AG09319 (cell line): ENCODE data around the gene CTSA.
A peak's percentile ranks its signal among the peaks of the same experiment; 100 is the strongest.

Experiments
- DNase-seq: peaks from one replicate; pipeline ENCODE4 v3.0.0-alpha.2; 2010; ENCODE audit warnings: low read depth; ENCODE audit errors: extremely low read depth
- TF ChIP-seq, protein P1 (sequence below): IDR thresholded peaks from 2 replicates; pipeline ENCODE4 v1.5.1; 2011; ENCODE audit warnings: low read depth, mild to moderate bottlenecking, inconsistent platforms, low read length, moderate library complexity

The CTSA gene

DNA sequence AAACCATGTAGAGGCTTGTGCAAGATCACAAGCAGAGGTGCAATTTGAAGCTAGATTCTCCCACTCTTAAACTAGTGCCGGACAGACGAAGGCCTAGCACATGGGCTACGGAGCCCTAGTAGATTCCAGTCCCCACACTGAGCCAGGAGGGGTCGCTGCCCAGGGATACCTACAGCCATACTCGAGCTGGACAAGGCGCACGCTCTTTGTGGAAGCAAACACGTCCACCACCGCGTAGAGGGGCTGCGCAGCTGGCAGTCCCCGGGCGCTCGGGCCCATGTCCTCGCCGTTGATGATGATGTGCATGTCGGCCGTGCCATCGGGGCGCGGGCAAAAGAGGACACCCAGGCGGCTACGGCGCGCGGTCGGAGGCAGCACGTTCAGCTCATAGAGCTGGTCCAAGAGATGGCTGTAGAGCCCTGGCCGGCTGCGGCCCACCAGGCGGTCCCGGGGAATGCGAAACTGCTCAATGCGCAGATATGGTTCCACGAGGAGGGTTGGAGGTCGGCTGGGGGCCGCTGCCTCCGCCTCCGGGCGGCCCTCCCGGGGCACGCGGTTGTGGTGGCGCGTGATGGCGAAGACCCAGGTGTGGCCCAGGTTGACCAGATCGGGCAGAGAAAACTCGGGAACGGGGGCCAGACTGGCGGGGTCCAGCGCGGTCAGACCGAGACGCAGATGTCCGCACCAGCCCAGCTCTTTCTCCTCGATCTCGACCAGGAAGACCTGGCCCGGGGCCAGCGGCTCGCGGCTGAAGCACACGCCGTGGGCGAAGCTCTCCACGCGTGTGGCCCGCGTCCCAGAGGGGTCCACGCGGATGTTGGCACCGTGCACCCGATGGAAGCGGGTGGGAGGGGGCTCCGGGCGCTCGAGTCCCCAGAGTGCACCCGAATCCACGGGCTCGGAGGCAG is 804 bp upstream of the CTSA start:
- TF ChIP-seq, protein P1, sequence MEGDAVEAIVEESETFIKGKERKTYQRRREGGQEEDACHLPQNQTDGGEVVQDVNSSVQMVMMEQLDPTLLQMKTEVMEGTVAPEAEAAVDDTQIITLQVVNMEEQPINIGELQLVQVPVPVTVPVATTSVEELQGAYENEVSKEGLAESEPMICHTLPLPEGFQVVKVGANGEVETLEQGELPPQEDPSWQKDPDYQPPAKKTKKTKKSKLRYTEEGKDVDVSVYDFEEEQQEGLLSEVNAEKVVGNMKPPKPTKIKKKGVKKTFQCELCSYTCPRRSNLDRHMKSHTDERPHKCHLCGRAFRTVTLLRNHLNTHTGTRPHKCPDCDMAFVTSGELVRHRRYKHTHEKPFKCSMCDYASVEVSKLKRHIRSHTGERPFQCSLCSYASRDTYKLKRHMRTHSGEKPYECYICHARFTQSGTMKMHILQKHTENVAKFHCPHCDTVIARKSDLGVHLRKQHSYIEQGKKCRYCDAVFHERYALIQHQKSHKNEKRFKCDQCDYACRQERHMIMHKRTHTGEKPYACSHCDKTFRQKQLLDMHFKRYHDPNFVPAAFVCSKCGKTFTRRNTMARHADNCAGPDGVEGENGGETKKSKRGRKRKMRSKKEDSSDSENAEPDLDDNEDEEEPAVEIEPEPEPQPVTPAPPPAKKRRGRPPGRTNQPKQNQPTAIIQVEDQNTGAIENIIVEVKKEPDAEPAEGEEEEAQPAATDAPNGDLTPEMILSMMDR: peak; percentile 80
- peak; percentile 48 for DNase-seq

DNA sequence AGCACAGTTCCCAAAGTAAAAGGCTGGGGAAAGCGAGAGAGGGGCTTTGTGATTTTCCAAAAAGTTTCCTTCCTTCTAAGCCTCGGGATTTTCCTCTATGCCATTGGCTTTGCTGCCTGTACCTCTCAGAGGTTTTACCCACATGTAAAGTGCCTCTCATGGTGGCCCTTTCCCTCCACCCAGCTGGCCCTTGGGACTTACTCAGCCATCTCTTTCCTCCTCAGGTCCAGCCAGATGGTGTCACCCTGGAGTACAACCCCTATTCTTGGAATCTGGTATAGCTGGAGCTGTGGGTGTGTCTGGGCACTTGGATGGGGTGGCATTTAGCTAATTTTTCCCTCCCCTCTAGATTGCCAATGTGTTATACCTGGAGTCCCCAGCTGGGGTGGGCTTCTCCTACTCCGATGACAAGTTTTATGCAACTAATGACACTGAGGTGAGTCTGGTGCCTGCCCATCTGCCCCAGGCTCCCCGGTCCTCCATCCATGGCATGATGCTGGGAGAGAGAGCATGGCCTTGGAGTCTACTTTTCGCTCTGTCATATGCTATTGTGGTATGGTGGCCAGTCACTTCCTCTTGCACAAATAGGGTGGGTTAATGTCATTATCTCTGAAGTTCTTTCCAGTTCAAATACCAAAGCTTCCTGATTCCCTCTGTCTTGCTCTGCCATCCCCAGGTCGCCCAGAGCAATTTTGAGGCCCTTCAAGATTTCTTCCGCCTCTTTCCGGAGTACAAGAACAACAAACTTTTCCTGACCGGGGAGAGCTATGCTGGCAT is 1.1 kb downstream of the CTSA start:
- no peak for DNase-seq
- TF ChIP-seq, protein P1: peak; percentile 19

DNA sequence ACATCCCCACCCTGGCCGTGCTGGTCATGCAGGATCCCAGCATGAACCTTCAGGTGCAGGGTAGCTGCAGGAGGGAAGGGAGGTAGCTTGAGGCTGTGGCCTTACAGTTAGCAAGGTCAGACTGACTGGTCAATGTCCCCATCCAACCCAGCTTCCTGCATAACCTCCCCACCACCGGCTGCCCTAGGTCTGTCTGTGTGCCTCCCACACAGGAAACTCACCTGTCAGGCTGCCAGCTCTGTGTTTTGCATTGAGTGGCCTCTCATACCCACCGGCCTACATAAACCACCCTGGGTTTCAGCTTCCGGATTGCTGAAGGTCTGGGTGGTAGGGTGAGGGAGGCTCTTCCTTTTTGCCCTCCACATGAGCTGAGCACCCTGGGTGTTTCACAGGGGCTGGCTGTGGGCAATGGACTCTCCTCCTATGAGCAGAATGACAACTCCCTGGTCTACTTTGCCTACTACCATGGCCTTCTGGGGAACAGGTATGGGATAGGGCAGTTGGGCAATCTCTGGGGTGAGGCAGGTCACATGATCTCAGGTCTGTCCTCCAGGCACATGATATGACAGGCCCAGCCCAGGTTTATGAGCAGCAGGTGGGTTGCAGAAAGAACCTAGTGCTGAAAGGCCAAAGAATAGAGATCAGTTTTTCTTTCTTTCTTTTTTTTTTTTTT is 1.8 kb downstream of the CTSA start:
- TF ChIP-seq, protein P1: no peak
- DNase-seq: no peak

DNA sequence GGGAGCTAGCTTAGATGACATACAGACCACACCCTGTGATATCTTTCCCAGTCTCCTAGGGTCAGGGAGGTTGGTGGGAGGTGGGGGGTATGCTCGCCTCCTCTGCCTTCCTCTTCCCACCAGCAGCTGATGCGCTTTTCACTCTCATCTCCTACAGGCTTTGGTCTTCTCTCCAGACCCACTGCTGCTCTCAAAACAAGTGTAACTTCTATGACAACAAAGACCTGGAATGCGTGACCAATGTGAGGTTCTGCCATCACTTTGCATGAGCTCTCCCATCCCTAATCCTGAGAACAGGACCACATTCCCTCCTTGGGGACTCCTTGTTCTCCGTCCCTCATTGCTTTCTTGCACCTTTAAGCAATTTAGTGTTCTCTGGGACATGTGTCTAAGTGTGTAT is 2.7 kb downstream of the CTSA start:
- TF ChIP-seq, protein P1: no peak
- DNase-seq: no peak

DNA sequence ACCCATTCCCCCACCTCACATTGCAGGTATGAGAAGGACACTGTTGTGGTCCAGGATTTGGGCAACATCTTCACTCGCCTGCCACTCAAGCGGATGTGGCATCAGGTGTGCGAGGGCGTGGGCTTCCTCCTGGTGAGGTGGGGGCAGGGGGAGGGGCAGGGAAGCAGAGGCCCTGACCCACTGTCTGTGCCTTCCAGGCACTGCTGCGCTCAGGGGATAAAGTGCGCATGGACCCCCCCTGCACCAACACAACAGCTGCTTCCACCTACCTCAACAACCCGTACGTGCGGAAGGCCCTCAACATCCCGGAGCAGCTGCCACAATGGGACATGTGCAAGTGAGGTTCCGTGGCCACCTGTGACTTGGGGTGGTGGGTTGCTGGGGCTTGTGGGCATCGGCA is 3.7 kb downstream of the CTSA start:
- TF ChIP-seq, protein P1: no peak
- no peak for DNase-seq

DNA sequence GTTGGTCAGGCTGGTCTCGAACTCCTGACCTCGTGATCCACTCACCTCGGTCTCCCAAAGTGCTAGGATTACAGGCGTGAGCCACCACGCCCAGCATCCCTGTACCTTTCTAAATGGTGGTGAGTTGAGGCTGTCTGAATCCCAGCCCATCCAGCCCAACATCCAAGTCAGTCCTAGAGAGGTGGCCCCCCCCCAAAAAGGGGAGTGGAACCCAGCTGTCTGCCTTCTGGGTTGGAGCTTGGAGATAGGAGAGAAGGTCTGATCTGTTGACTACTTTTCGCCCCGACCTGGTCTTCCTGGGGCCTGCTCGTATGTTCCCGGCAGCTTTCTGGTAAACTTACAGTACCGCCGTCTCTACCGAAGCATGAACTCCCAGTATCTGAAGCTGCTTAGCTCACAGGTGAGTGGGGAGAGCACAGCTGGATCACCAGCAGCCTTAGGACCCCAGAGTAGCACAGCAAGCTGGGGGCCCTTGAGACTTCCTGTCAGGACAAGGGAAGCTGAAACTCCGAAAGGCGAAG is 5.6 kb downstream of the CTSA start:
- DNase-seq: no peak
- TF ChIP-seq, protein P1: no peak
